DND-41 (cell line): Measurements from ENCODE around the gene OSBP2.

ENCODE experiments used
- EZH2 ChIP-seq: IDR thresholded peaks from 3 replicates; pipeline ENCODE4 v1.6.1; 2012; ENCODE audit warnings: borderline replicate concordance, low read depth, mild to moderate bottlenecking, moderate library complexity, low read length, inconsistent platforms; ENCODE audit not compliant: severe bottlenecking
- TF ChIP-seq, protein P1 (sequence below): IDR thresholded peaks from 2 replicates; pipeline ENCODE4 v1.5.1; 2012; ENCODE audit warnings: borderline replicate concordance, low read length, moderate library complexity, mild to moderate bottlenecking; ENCODE audit not compliant: poor library complexity, severe bottlenecking; ENCODE audit errors: extremely low read depth

- TF ChIP-seq, protein P1, sequence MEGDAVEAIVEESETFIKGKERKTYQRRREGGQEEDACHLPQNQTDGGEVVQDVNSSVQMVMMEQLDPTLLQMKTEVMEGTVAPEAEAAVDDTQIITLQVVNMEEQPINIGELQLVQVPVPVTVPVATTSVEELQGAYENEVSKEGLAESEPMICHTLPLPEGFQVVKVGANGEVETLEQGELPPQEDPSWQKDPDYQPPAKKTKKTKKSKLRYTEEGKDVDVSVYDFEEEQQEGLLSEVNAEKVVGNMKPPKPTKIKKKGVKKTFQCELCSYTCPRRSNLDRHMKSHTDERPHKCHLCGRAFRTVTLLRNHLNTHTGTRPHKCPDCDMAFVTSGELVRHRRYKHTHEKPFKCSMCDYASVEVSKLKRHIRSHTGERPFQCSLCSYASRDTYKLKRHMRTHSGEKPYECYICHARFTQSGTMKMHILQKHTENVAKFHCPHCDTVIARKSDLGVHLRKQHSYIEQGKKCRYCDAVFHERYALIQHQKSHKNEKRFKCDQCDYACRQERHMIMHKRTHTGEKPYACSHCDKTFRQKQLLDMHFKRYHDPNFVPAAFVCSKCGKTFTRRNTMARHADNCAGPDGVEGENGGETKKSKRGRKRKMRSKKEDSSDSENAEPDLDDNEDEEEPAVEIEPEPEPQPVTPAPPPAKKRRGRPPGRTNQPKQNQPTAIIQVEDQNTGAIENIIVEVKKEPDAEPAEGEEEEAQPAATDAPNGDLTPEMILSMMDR, result no peak
- TF ChIP-seq EZH2, result no peak
These were observed 177.0 kb downstream of the OSBP2 start for GRCh38 chr22:30871391-30872284.
